HepG2 (cell line): ENCODE measurements around the gene MPC1. TPM values are rescaled to one million over a fixed set of nuclear protein-coding genes. Genes with fewer than 3 reads are reported as not detected.
A peak's percentile ranks its signal among the peaks of the same experiment; 100 is the strongest.

Experiments used
- ARID2 ChIP-seq: sonication (generic); formaldehyde crosslinking; IDR thresholded peaks from 2 replicates; pipeline ENCODE4 v1.8.1; 2022; ENCODE audit warnings: mild to moderate bottlenecking, missing genetic modification reagents, borderline replicate concordance
- ARNTL ChIP-seq: sonication (generic); formaldehyde crosslinking; IDR thresholded peaks from 2 replicates; pipeline ENCODE4 v1.4.0; 2020; ENCODE audit warnings: mild to moderate bottlenecking, missing genetic modification reagents
- CAMTA2 ChIP-seq: sonication (generic); formaldehyde crosslinking; IDR thresholded peaks from 2 replicates; pipeline ENCODE4 v1.4.0; 2020; ENCODE audit warnings: mild to moderate bottlenecking, missing genetic modification reagents, borderline replicate concordance
- DNMT1 ChIP-seq: sonication (generic); formaldehyde crosslinking; IDR thresholded peaks from 2 replicates; pipeline ENCODE4 v1.5.1; 2020; ENCODE audit warnings: mild to moderate bottlenecking, missing genetic modification reagents
- EZH2 ChIP-seq: conservative IDR thresholded peaks from 2 replicates; pipeline ENCODE4 v1.6.1; 2012; ENCODE audit warnings: mild to moderate bottlenecking, low read depth, low read length, moderate library complexity
- FOSL1 ChIP-seq: sonication (generic); formaldehyde crosslinking; IDR thresholded peaks from 2 replicates; pipeline ENCODE4 v1.9.0; 2021; ENCODE audit warnings: missing genetic modification reagents, borderline replicate concordance
- GZF1 ChIP-seq: sonication (generic); formaldehyde crosslinking; IDR thresholded peaks from 2 replicates; pipeline ENCODE4 v1.5.1; 2020; ENCODE audit warnings: mild to moderate bottlenecking, missing genetic modification reagents
- IRX3 ChIP-seq: sonication (generic); formaldehyde crosslinking; IDR thresholded peaks from 2 replicates; pipeline ENCODE4 v1.8.1; 2023; ENCODE audit warnings: mild to moderate bottlenecking, low read depth, missing genetic modification reagents, borderline replicate concordance
- JUND ChIP-seq: sonication (generic); formaldehyde crosslinking; IDR thresholded peaks from 2 replicates; pipeline ENCODE4 v1.8.0; 2022; ENCODE audit warnings: mild to moderate bottlenecking, missing genetic modification reagents
- NFYC ChIP-seq: IDR thresholded peaks from 2 replicates; pipeline ENCODE4 v1.6.1; 2016; ENCODE audit warnings: missing genetic modification reagents, missing compliant biosample characterization
- SIX4 ChIP-seq: sonication (generic); formaldehyde crosslinking; IDR thresholded peaks from 2 replicates; pipeline ENCODE4 v1.4.0; 2020; ENCODE audit warnings: missing genetic modification reagents
- TBX2 ChIP-seq: sonication (generic); formaldehyde crosslinking; IDR thresholded peaks from 2 replicates; pipeline ENCODE4 v1.5.0; 2020; ENCODE audit warnings: missing genetic modification reagents, mild to moderate bottlenecking, borderline replicate concordance
- TBX3 ChIP-seq: fragments of 450-650 bp; IDR thresholded peaks from 2 replicates; pipeline ENCODE4 v1.6.1; 2017; ENCODE audit warnings: antibody characterized with exemption, mild to moderate bottlenecking, inconsistent platforms, borderline replicate concordance
- TCF12 ChIP-seq, 2 experiments: fragments of 450-650 bp in 1 of 2; sonication (generic) in 1 of 2; formaldehyde crosslinking in 1 of 2; IDR thresholded peaks; 2 replicates each; pipeline versions ENCODE4 v1.6.1 to v1.8.0; 2017 to 2022; ENCODE audit warnings: antibody characterized with exemption in 1 of 2, mild to moderate bottlenecking in 1 of 2, missing genetic modification reagents in 1 of 2, moderate library complexity in 1 of 2
- USF2 ChIP-seq, 2 experiments: sonication (generic) in 1 of 2; formaldehyde crosslinking in 1 of 2; IDR thresholded peaks; 2 replicates each; pipeline versions ENCODE4 v1.5.1 to v1.6.1; 2011 to 2020; ENCODE audit warnings: borderline replicate concordance in 1 of 2, low read depth in 1 of 2, low read length in 1 of 2, mild to moderate bottlenecking in 1 of 2, missing genetic modification reagents in 1 of 2, moderate library complexity in 1 of 2
- ZBTB14 ChIP-seq: sonication (generic); formaldehyde crosslinking; IDR thresholded peaks from 2 replicates; pipeline ENCODE4 v1.4.0; 2020; ENCODE audit warnings: missing genetic modification reagents
- ZMYM4 ChIP-seq: sonication (generic); formaldehyde crosslinking; IDR thresholded peaks from 2 replicates; pipeline ENCODE4 v1.8.1; 2023; ENCODE audit warnings: mild to moderate bottlenecking, missing genetic modification reagents
- ZNF24 ChIP-seq: fragments of 450-650 bp; IDR thresholded peaks from 2 replicates; pipeline ENCODE4 v1.6.1; 2017; ENCODE audit warnings: antibody characterized with exemption, mild to moderate bottlenecking
- ZNF326 ChIP-seq: sonication (generic); formaldehyde crosslinking; IDR thresholded peaks from 2 replicates; pipeline ENCODE4 v1.4.0; 2020; ENCODE audit warnings: missing genetic modification reagents, borderline replicate concordance
- ZNF33A ChIP-seq: sonication (generic); formaldehyde crosslinking; IDR thresholded peaks from 2 replicates; pipeline ENCODE4 v1.5.1; 2020; ENCODE audit warnings: missing genetic modification reagents, mild to moderate bottlenecking, moderate library complexity, borderline replicate concordance
- ZNF513 ChIP-seq: sonication (generic); formaldehyde crosslinking; conservative IDR thresholded peaks from 2 replicates; pipeline ENCODE4 v1.5.0; 2020; ENCODE audit warnings: missing genetic modification reagents
- ZNF652 ChIP-seq: IDR thresholded peaks from 2 replicates; pipeline ENCODE4 v1.6.1; 2016; ENCODE audit warnings: low read depth, borderline replicate concordance
- ZNF747 ChIP-seq: sonication (generic); formaldehyde crosslinking; IDR thresholded peaks from 2 replicates; pipeline ENCODE4 v1.8.1; 2023; ENCODE audit warnings: missing genetic modification reagents, mild to moderate bottlenecking, borderline replicate concordance
- ZNF782 ChIP-seq: sonication (generic); formaldehyde crosslinking; IDR thresholded peaks from 2 replicates; pipeline ENCODE4 v1.4.0; 2020; ENCODE audit warnings: missing genetic modification reagents, mild to moderate bottlenecking, borderline replicate concordance
- ZNF792 ChIP-seq: IDR thresholded peaks from 2 replicates; pipeline ENCODE4 v1.6.1; 2016
- polyA plus RNA-seq, 8 experiments: library from polyadenylated mRNA; depleted of rRNA in 3 of 8; stranded (reverse) in 7 of 8; unstranded in 1 of 8; fragments of >200 nt; fragmentation: Illumina TruSeq in 4 of 8; extraction: Trizol in 4 of 8; gene quantifications; 2 replicates each; pipeline versions ENCODE4 v1.2.1 to v1.2.3, GENCODE V29; 2011 to 2016; ENCODE audit warnings: low read depth in 4 of 8, missing spikeins in 1 of 8, mixed read lengths in 1 of 8; ENCODE audit not compliant: insufficient read depth in 1 of 8
- total RNA-seq, 5 experiments: library from RNA; depleted of rRNA; stranded (reverse); fragments of >200 nt; fragmentation: Illumina TruSeq; extraction: Trizol; gene quantifications; 2 replicates each; pipeline ENCODE4 v1.2.3, GENCODE V29; 2016; ENCODE audit warnings: low read depth in 1 of 5

MPC1 gene
- total and polyA plus RNA-seq, 2 of the 13 experiments (the other 11 are each of a cell fraction or from before 2014, with no cell fraction given): 189 to 214 TPM

GRCh38 chr6:166381733-166382499, 824 bp downstream of the MPC1 start (continued):
- TF ChIP-seq FOSL1 (CRISPR knock-in tag): no peak
- TF ChIP-seq ARID2: peak; percentile 26; the same call in 1 of the 2 replicates
- TF ChIP-seq ZNF782: peak; percentile 78; the same call in 1 of the 2 replicates
- peak; percentile 87 for TF ChIP-seq ZMYM4
- no peak for TF ChIP-seq TBX3
- TF ChIP-seq ZNF747 (CRISPR knock-in tag): peak; percentile 55; the same call in 1 of the 2 replicates
- no peak for TF ChIP-seq ZNF326 (CRISPR knock-in tag)
- no peak for TF ChIP-seq ARNTL (CRISPR knock-in tag)
- peak; percentile 65; the same call in 1 of the 2 replicates for TF ChIP-seq DNMT1
- TF ChIP-seq TBX2: peak; percentile 78; the same call in 1 of the 2 replicates
- no peak; the same call in 1 of the 2 replicates for TF ChIP-seq GZF1 (CRISPR knock-in tag)
- no peak for TF ChIP-seq CAMTA2 (CRISPR knock-in tag)
- no peak; the same call in 1 of the 2 replicates for TF ChIP-seq ZNF33A (CRISPR knock-in tag)
- TF ChIP-seq ZBTB14 (CRISPR knock-in tag): no peak
- TF ChIP-seq EZH2: no peak
- no peak; the same call in 1 of the 2 replicates for TF ChIP-seq NFYC
- no peak for TF ChIP-seq IRX3 (CRISPR knock-in tag)
- peak; percentile 55 for TF ChIP-seq SIX4 (CRISPR knock-in tag)
- 0 out of 2 replicates have a peak, but pooled peaks have one; percentile 20 for TF ChIP-seq ZNF24
- TF ChIP-seq ZNF652 (CRISPR knock-in tag): no peak
- TF ChIP-seq ZNF513 (CRISPR knock-in tag): no peak
- TF ChIP-seq JUND: no peak
- peak; percentile 83 for TF ChIP-seq ZNF792
- no peak for TF ChIP-seq TCF12 (IDR thresholded peaks at IDR 0.05)
- TF ChIP-seq TCF12 (CRISPR knock-in tag; IDR thresholded peaks at IDR 0.05): no peak
- no peak for TF ChIP-seq USF2 (IDR thresholded peaks at IDR 0.05; ENCODE audit: low read depth, low read length)
- TF ChIP-seq USF2 (CRISPR knock-in tag; IDR thresholded peaks at IDR 0.05; ENCODE audit: borderline replicate concordance): no peak
